HG02588 (cell line): ENCODE measurements around the gene KCNC1.
A peak's percentile ranks its signal among the peaks of the same experiment; 100 is the strongest.

ENCODE experiments used
- ATAC-seq: cut with Tn5 transposase; IDR thresholded peaks from one replicate; pipeline ENCODE4 v1.9.1; 2021; ENCODE audit warnings: mild to moderate bottlenecking, moderate library complexity; ENCODE audit not compliant: unreplicated experiment

KCNC1 gene

DNA sequence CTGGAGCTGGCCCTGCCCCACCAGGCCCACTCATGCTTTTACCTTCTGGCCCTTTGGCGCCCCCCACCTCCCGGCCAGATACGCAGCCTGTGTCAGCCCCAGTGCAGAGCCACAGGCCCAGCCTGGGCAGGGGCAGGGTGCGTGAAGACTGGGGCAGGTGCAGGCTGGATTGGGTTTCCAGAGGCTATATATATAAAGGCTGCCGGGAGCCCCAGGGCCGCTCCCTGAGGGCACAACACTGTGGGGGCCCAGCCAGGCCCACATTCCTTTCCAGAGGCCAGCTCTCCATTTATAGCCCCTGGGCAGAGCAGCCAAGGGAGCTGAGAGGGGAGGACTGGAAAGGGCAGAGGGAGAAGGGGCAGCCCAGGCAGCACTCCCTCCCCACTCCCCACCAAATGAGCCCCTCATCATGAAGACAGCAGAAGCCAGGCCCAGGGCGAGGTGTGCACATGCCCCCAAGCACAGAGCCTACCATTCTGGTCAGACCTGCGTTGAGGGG, 20.2 kb upstream of the KCNC1 start:
- ATAC-seq = no peak

- ATAC-seq = no peak
Measured at GRCh38 chr11:17714870-17715269, 19.7 kb upstream of the KCNC1 start.

GRCh38 chr11:17716807-17717206, 17.8 kb upstream of the KCNC1 start:
- no peak for ATAC-seq

GRCh38 chr11:17718015-17718414, 16.6 kb upstream of the KCNC1 start:
- no peak for ATAC-seq

DNA sequence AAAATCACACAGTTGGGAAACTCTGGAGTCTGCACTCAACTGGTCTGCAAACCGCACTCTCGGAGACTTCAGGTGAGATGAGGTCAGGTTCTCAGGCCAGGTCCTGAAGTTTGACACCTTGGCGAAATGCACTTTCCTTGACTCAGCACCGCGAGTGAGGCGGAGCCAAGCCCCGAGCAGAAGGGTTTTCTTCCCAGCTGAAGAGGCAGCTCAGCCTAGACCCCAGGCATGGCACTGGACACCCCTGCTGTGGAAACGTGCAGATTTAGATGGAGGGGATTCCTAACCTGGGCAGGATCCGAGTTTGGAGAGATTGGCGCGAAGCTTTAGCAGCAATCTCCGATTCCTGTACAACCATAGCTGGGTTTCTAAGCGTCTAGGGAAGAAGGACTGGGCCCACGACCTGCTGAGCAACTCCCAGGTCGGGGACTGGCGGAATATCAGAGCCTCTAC, 16.0 kb upstream of the KCNC1 start:
- ATAC-seq = no peak

DNA sequence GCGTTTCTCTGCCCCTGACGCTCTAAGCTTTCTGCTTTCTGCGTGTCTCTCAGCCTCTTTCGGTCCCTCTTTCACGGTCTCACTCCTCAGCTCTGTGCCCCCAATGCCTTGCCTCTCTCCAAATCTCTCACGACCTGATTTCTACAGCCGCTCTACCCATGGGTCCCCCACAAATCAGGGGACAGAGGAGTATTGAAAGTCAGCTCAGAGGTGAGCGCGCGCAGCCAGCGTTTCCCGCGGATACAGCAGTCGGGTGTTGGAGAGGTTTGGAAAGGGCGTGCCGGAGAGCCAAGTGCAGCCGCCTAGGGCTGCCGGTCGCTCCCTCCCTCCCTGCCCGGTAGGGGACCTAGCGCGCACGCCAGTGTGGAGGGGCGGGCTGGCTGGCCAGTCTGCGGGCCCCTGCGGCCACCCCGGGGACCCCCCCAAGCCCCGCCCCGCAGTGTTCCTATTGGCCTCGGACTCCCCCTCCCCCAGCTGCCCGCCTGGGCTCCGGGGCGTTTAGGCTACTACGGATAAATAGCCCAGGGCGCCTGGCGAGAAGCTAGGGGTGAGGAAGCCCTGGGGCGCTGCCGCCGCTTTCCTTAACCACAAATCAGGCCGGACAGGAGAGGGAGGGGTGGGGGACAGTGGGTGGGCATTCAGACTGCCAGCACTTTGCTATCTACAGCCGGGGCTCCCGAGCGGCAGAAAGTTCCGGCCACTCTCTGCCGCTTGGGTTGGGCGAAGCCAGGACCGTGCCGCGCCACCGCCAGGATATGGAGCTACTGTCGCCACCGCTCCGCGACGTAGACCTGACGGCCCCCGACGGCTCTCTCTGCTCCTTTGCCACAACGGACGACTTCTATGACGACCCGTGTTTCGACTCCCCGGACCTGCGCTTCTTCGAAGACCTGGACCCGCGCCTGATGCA, 15.3 kb upstream of the KCNC1 start, which contains the start of gene MYOD1:
MYOD1 (plus strand) TSS at position 544 of the 910 bp plus-strand sequence; CDS start at position 756, 212 bp downstream.
- ATAC-seq = no peak

GRCh38 chr11:17719938-17720795, 14.4 kb upstream of the KCNC1 start:
- no peak for ATAC-seq

DNA sequence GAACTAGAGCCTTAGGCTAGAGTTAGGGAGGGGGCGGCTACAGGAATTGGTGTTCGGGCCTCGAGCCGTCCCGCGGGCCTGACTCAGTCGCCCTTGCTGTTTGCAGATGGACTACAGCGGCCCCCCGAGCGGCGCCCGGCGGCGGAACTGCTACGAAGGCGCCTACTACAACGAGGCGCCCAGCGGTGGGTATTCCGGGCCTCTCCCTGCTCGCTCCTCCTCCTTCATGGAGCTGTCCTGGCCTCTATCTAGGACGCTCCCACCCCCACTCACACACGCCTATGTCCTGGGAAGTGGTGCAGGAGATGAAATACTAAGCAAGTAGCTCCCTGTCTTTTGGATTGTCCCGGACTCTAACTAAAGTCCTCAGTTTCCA, 13.8 kb upstream of the KCNC1 start:
- no peak for ATAC-seq

GRCh38 chr11:17721242-17721999, 13.2 kb upstream of the KCNC1 start:
- no peak for ATAC-seq

- no peak for ATAC-seq
Measured at GRCh38 chr11:17722000-17722643, 12.5 kb upstream of the KCNC1 start.

DNA sequence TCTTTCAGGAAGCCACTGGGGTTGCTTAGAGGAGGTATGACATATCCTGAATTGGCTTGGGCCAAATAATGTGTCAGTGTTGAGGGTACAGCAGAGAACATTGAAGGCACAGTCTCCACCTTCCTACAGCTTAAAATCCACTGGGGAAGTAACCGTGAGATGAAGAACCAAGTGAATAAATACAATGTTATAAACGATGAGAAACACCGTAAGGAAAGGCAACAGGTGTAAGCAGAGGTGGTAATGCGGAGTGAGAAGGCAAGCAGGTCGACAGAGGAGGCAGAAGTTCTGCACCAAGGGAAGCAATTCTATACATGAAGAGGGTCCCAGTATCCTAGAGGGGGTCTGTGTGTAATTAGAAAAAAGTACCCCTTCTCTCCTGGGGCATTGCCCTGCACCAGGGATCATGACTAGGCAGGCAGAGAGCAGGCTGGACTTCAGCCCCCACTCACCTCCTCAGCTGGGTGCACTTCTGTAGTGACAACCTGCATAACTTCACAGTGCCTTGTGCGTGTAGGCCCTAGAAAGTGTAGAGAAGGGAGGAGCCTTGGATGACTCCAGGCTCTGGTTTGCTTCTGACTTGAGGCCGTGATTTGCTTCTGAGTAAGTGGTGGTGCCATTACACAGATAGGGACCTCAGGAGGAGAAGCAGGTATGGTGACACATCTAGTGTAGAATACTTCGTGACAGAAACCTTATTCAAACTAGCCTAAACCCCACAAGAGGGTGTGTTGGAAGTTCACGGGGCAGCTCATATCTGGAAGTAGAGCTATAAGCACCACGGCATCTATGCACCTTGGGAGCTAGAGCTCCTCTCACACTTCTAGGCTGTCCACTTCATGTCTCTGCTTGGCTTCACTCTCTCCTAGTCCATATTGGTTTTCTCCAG, 10.3 kb upstream of the KCNC1 start:
- ATAC-seq = no peak

GRCh38 chr11:17725174-17725573, 9.4 kb upstream of the KCNC1 start:
- ATAC-seq = no peak

DNA sequence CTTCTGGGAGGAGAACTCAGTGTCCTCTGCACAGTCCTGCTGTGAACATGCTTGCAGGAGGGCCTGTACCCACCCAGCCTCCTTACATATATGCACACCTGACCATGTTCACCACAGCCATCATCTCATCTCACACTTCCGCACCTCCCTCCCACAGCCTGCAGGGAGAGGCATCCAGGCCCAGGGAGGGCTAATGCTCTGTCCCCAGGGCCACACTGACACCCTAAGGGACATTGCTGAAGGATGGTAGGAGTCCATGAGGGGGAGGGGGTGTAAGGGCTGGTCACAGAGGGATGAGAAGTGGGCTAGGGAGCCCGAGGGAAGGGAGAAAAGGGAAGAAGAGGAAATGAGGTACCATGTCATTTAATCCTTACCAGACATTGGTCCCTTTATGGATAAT, 4.4 kb upstream of the KCNC1 start:
- no peak for ATAC-seq

DNA sequence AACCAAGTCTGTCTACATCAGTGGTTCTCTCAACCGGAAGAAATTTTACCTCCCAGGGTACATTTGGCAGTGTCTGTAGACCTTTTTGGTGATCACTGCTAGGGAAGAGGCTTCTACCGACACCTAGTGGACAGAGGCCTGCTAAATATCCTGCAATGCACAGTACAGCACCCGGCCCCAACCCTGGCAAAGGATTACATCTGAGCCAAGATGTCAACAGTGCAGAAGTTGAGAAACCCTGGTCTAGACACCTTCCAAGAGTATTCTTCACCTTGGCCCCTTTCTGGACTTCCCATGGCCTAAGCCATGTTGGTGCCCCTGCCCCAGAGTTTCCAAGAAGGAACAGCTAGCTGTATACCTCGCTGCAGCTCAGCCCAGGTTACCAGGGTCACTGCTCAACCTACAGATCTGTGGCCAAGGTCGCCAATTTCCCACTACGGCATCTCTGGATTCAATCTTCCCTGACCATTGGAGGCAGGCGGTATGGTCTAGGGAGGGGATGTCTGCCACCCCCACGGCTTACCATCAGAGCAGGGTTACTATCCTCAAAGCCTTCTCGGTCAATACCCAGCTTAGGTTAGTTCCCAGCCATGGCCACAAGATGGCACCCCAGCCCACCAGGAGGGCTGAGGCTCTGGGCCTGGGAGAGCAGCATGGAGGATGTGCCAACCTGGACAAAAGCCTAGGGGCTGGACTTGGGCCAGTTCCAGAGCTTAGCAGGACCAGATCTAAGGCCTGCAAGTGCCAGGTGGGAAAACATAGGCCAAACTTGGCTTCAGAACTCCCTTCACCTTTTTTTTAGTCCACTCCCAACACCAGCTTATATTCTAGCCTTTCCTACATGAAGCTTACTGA, 3.7 kb upstream of the KCNC1 start:
- peak; percentile 81 for ATAC-seq

DNA sequence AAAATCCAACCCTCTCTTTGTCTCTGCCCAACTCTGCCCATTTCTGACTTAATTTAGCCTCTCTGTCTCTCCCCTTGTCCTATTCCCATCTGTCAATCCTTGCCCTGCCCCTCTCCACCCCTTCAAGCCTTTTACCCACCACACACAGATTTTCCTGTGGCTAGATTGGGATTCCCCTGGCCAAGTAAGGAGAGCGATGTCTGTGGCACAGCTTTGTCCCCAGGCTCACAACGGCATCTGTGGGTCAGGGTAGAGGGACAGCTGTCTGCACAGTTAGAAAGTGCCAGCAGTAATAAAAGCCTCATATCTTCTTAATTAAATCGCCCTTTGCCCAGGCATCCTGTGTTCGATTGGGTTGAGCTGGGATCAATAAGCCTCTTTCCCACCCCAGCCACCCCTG, 1.3 kb upstream of the KCNC1 start:
- no peak for ATAC-seq

GRCh38 chr11:17734986-17735817, 621 bp downstream of the KCNC1 start:
- ATAC-seq = no peak

- ATAC-seq = no peak
Measured at GRCh38 chr11:17735818-17736578, 1.4 kb downstream of the KCNC1 start.
